ENCODE data around the gene PAPLN.
A peak's percentile ranks its signal among the peaks of the same experiment; 100 is the strongest.

The PAPLN gene

GRCh38 chr14:73264885-73265720 lies 27.8 kb downstream of the PAPLN start:
- TF ChIP-seq POLR2AphosphoS5 (IDR thresholded peaks at IDR 0.05; ENCODE audit: low read depth, low read length), result no peak
- TF ChIP-seq TAF1 (IDR thresholded peaks at IDR 0.05; ENCODE audit: borderline replicate concordance, low read depth, low read length), result no peak
- TF ChIP-seq POLR2A (IDR thresholded peaks at IDR 0.05; ENCODE audit: low read depth, low read length), result no peak
- FAIRE-seq, result no peak

GRCh38 chr14:73265721-73266046 lies 28.4 kb downstream of the PAPLN start:
- TF ChIP-seq POLR2AphosphoS5 (IDR thresholded peaks at IDR 0.05; ENCODE audit: low read depth, low read length), result no peak
- TF ChIP-seq POLR2A (IDR thresholded peaks at IDR 0.05; ENCODE audit: low read depth, low read length), result no peak
- TF ChIP-seq TAF1 (IDR thresholded peaks at IDR 0.05; ENCODE audit: borderline replicate concordance, low read depth, low read length), result no peak
- FAIRE-seq (no peak), DNase-seq (ENCODE audit: insufficient read length) (no peak)

More at GRCh38 chr14:73264885-73265720, 27.8 kb downstream of the PAPLN start:
- DNase-seq (ENCODE audit: insufficient read length), result no peak

DNA sequence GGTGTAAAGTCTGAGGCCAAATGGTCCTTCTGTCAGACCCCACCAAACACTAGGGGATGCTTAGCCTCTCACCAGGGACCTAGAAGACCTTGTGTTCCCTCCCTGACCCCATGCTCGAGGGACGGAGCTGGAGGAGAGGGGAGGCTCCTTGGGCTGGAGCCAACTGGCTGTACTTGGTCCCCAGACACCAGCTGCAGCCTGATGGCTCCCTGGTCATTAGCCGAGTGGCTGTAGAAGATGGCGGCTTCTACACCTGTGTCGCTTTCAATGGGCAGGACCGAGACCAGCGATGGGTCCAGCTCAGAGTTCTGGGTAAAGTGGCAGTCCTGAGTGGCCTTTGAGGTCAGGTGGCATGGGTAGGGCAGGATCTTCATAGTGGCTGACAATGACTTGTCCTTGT lies 29.0 kb downstream of the PAPLN start:
- DNase-seq (ENCODE audit: insufficient read length) (no peak), FAIRE-seq (no peak)
- TF ChIP-seq POLR2AphosphoS5 (IDR thresholded peaks at IDR 0.05; ENCODE audit: low read depth, low read length) (no peak), TAF1 (IDR thresholded peaks at IDR 0.05; ENCODE audit: borderline replicate concordance, low read depth, low read length) (no peak), POLR2A (IDR thresholded peaks at IDR 0.05; ENCODE audit: low read depth, low read length) (no peak)

DNA sequence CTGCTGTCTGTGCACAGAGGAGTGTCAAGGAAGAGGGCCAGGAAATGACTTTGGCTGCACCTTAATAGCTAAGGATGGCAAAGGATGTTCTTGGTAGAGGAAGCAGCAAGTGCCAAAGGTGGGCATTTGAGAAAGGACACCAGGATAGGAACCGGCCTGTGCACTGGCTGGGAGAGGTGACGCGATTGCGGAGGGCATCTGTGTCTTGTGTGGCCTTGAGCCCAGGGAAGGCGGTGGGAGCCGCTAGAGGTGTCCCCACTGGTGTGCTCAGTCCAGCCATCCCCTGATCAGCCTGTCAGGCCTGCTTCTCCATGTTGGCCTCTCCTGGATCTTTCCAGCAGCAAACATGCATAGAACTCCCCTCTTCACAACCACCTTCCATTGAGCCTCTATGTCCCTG lies 30.2 kb downstream of the PAPLN start:
- TF ChIP-seq POLR2AphosphoS5 (IDR thresholded peaks at IDR 0.05; ENCODE audit: low read depth, low read length) (no peak), TAF1 (IDR thresholded peaks at IDR 0.05; ENCODE audit: borderline replicate concordance, low read depth, low read length) (no peak), POLR2A (IDR thresholded peaks at IDR 0.05; ENCODE audit: low read depth, low read length) (no peak)
- no peak for DNase-seq (ENCODE audit: insufficient read length)
- FAIRE-seq, result no peak

DNA sequence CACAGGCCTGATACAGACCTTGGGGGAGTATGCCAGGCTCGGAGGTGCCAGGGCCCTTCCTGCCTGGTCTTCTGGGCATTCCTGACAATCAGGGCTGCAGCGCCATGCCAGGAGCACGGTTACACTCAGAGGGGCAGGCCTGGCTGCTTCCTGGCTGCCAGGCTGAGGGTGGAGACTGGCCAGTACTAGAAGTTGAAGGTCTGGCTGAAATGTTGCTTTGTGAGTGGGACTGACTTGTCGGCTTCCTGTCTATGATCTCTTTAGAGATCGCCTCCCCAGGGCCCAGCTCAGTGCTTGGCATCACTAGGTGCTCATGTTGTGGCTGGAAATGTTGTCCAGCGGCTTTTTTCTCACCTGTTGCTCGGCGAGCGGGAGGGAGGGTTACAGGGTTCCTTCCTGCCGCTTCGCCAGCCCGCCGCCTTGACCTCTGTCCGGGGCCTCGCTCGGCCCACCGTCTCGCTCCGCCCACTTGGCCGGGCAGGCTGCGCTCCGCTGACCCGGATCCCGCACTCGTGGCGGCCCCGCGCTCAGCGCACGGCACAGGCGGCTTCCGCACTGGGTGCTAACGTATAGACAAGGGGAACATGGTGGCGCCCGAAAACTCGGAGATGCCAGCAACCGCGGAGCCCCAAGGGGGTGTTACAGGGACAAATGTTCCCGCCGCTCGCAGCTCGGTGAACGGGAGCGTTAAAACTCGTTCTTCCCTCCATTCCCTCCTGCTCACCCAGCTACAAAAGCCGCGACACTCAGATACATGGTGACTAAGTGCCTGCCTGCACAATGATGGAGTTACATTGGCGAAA lies 32.6 kb downstream of the PAPLN start:
- DNase-seq (ENCODE audit: insufficient read length), result peak; percentile 56
- no peak for TF ChIP-seq POLR2A (IDR thresholded peaks at IDR 0.05; ENCODE audit: low read depth, low read length)
- no peak for TF ChIP-seq TAF1 (IDR thresholded peaks at IDR 0.05; ENCODE audit: borderline replicate concordance, low read depth, low read length)
- TF ChIP-seq POLR2AphosphoS5 (IDR thresholded peaks at IDR 0.05; ENCODE audit: low read depth, low read length), result no peak
- FAIRE-seq, result no peak

GRCh38 chr14:73272393-73272792 lies 35.1 kb downstream of the PAPLN start:
- FAIRE-seq, result no peak
- no peak for DNase-seq (ENCODE audit: insufficient read length)
- TF ChIP-seq POLR2AphosphoS5 (IDR thresholded peaks at IDR 0.05; ENCODE audit: low read depth, low read length) (no peak), POLR2A (IDR thresholded peaks at IDR 0.05; ENCODE audit: low read depth, low read length) (no peak), TAF1 (IDR thresholded peaks at IDR 0.05; ENCODE audit: borderline replicate concordance, low read depth, low read length) (no peak)

DNA sequence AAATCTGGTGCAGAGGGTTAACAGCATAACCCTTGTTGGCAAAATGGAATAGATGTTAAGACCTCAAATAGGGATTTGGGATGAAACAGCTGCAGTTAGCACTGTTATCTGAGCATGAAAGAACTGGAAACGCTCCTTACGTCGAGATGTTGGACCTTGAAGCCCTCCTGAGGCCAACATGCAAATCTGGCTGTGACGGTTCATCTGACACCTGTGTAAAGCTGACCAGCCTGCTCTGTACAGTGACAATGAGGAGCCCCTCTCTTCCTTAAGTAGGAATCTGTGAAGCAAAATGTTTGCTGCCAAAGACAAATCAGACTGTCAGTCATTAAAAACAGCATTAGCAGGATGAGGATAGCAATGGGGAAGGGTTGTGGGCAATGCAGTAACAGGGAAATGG lies 36.5 kb downstream of the PAPLN start:
- DNase-seq (ENCODE audit: insufficient read length) (no peak), FAIRE-seq (no peak)
- no peak for TF ChIP-seq TAF1 (IDR thresholded peaks at IDR 0.05; ENCODE audit: borderline replicate concordance, low read depth, low read length)
- TF ChIP-seq POLR2AphosphoS5 (IDR thresholded peaks at IDR 0.05; ENCODE audit: low read depth, low read length), result no peak
- no peak for TF ChIP-seq POLR2A (IDR thresholded peaks at IDR 0.05; ENCODE audit: low read depth, low read length)

DNA sequence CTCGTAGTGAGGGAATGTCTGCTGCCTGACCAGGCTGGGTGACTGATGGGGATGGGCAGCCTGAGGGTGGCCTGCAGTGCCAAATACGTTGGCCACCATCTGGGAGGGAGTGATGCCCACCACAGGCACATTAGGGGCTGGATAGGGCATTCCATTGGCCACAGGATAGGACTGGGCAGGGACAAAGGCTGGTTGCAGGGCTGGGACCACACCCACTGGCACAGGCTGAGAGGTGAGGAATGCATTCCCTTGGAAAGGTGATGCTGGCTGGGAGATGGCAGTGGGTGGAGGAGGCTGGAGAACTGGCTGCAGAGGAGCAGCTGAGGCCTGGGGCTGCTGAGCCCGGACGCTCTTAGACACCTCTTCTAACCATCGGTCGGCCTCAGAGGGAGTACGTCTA lies 39.5 kb downstream of the PAPLN start:
- no peak for TF ChIP-seq TAF1 (IDR thresholded peaks at IDR 0.05; ENCODE audit: borderline replicate concordance, low read depth, low read length)
- TF ChIP-seq POLR2AphosphoS5 (IDR thresholded peaks at IDR 0.05; ENCODE audit: low read depth, low read length), result no peak
- DNase-seq (ENCODE audit: insufficient read length) (no peak), FAIRE-seq (no peak)

GRCh38 chr14:73277376-73277775 lies 40.1 kb downstream of the PAPLN start:
- no peak for TF ChIP-seq POLR2AphosphoS5 (IDR thresholded peaks at IDR 0.05; ENCODE audit: low read depth, low read length)
- TF ChIP-seq TAF1 (IDR thresholded peaks at IDR 0.05; ENCODE audit: borderline replicate concordance, low read depth, low read length), result no peak
- no peak for TF ChIP-seq POLR2A (IDR thresholded peaks at IDR 0.05; ENCODE audit: low read depth, low read length)
- FAIRE-seq, result no peak
- DNase-seq (ENCODE audit: insufficient read length), result no peak

DNA sequence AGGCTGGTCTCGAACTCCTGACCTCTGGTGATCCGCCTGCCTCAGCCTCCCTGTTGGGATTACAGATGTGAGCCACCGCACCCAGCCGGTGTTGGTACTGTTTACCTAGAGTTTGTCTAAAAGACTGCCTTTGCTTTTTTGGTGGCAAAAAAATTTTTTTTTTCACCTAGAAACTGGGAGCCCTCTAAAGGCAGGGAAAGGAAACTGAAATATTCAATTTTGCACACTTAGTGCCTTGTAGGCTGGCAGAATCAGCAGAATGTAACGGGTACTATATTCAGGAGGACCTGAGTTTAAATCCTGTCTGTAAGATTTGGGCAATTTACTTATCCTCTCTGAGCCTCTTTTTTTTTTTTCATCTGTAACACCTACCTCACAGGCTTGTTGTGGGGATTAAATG lies 43.6 kb downstream of the PAPLN start:
- no peak for TF ChIP-seq POLR2AphosphoS5 (IDR thresholded peaks at IDR 0.05; ENCODE audit: low read depth, low read length)
- no peak for DNase-seq (ENCODE audit: insufficient read length)
- no peak for FAIRE-seq

DNA sequence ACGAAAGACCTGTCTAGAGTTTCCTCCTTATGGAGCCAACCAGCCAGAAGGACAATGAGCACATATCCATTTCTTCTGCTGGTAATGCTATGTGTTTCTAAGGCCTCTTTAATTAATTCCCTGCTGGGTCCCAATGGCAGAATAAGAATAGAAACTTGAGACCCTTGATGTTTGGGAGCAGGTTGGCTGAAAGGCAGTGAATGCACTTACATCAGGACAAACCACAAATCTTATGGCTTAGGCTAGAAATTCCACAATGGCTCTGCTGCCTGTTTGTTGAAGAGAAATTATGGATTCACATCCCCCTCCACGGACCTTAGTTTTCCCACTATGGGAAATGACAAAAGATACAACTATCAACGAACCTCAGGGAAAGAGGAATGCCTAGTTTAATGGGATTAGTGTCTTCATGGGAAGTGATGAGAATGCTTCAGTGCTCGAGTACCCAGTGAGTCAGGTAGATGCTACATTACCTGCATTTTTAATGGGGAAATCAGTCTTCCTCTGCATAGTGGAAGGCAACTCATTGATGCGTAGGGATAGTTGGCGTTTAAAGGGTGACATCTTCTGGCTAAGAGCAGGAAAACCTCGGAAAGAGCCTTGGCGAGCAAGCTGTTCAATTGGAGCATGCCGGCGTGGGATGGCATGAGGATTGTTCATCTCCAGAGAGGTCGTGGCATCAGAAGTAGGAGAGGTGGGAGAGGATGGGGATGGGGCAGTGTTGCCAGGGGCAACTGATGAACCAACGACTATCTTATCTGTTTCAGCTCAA lies 46.5 kb downstream of the PAPLN start:
- DNase-seq (ENCODE audit: insufficient read length) (no peak), FAIRE-seq (no peak)
- no peak for TF ChIP-seq TAF1 (IDR thresholded peaks at IDR 0.05; ENCODE audit: borderline replicate concordance, low read depth, low read length)
- TF ChIP-seq POLR2A (IDR thresholded peaks at IDR 0.05; ENCODE audit: low read depth, low read length), result no peak
- TF ChIP-seq POLR2AphosphoS5 (IDR thresholded peaks at IDR 0.05; ENCODE audit: low read depth, low read length), result no peak

All from GM12892 (cell line).